ENCODE data around the gene CRAMP1. TPM values are rescaled to one million over a fixed set of nuclear protein-coding genes. Genes with fewer than 3 reads are reported as not detected.
"Not testable (repeated sequence)": the region's sequence is repeated elsewhere in the genome, so short reads cannot be mapped to it uniquely, and the experiment has no call there.

CRAMP1 gene
- total RNA-seq, 1 donor from 2014 or later, result 8.4 TPM

- no peak for DNase-seq (ENCODE audit: low read depth)
These were observed 96.1 kb downstream of the CRAMP1 start for GRCh38 chr16:1708083-1708767.

- DNase-seq (ENCODE audit: low read depth), result peak; percentile 84
These were observed 96.6 kb downstream of the CRAMP1 start for GRCh38 chr16:1708768-1709180.

- no peak for DNase-seq (ENCODE audit: low read depth)
These were observed 97.2 kb downstream of the CRAMP1 start for GRCh38 chr16:1709356-1709755.

- no peak for DNase-seq (ENCODE audit: low read depth)
These were observed 98.8 kb downstream of the CRAMP1 start for GRCh38 chr16:1710811-1711507.

GRCh38 chr16:1712791-1713261 lies 100.7 kb downstream of the CRAMP1 start:
- no peak for DNase-seq (ENCODE audit: low read depth)

- DNase-seq (ENCODE audit: low read depth), result no peak
These were observed 101.2 kb downstream of the CRAMP1 start for GRCh38 chr16:1713331-1713730.

- no peak for DNase-seq (ENCODE audit: low read depth)
These were observed 101.8 kb downstream of the CRAMP1 start for GRCh38 chr16:1713933-1714332.

GRCh38 chr16:1715220-1715619 lies 103.1 kb downstream of the CRAMP1 start:
- DNase-seq (ENCODE audit: low read depth), result no peak

GRCh38 chr16:1718236-1718635 lies 106.1 kb downstream of the CRAMP1 start:
- DNase-seq (ENCODE audit: low read depth), result not testable (repeated sequence)

GRCh38 chr16:1719559-1720229 lies 107.5 kb downstream of the CRAMP1 start:
- DNase-seq (ENCODE audit: low read depth), result not testable (repeated sequence)

GRCh38 chr16:1721372-1721771 lies 109.2 kb downstream of the CRAMP1 start:
- DNase-seq (ENCODE audit: low read depth), result no peak

- peak; percentile 62 for DNase-seq (ENCODE audit: low read depth)
These were observed 111.4 kb downstream of the CRAMP1 start for GRCh38 chr16:1723450-1724147.

- DNase-seq (ENCODE audit: low read depth), result no peak
These were observed 112.3 kb downstream of the CRAMP1 start for GRCh38 chr16:1724491-1724890.

GRCh38 chr16:1726661-1727502 lies 114.7 kb downstream of the CRAMP1 start:
- DNase-seq (ENCODE audit: low read depth), result no peak

Other genes starting within 250 kb of the CRAMP1 start
- 9.8 and 18.9 TPM in 2 replicates for gene UNKL, start 197.7 kb upstream of the CRAMP1 start, total RNA-seq
- 17.0 and 21.4 TPM in 2 replicates for gene UQCC4, start 191.6 kb upstream of the CRAMP1 start, total RNA-seq
- not detected in 2 replicates for gene PERCC1, start 181.3 kb upstream of the CRAMP1 start, total RNA-seq
- 0.19 and 0.21 TPM in 2 replicates for gene CCDC154, start 167.8 kb upstream of the CRAMP1 start, total RNA-seq
- gene CLCN7, start 137.3 kb upstream of the CRAMP1 start, total RNA-seq, result 70.0 and 70.7 TPM in 2 replicates
- not detected in 2 replicates for gene PTX4, start 123.4 kb upstream of the CRAMP1 start, total RNA-seq
- gene TELO2, start 119.0 kb upstream of the CRAMP1 start, total RNA-seq, result 17.5 and 21.3 TPM in 2 replicates
- gene TMEM204, start 78.7 kb upstream of the CRAMP1 start, total RNA-seq, result 0.45 TPM in 1 of 2 replicates, not detected in the other
- 12.8 and 16.7 TPM in 2 replicates for gene IFT140, start 288 bp upstream of the CRAMP1 start, total RNA-seq
- gene JPT2, start 65.9 kb downstream of the CRAMP1 start, total RNA-seq, result 20.1 and 24.7 TPM in 2 replicates
- 90.3 and 108 TPM in 2 replicates for gene MAPK8IP3, start 93.8 kb downstream of the CRAMP1 start, total RNA-seq
- gene NME3, start 159.2 kb downstream of the CRAMP1 start, total RNA-seq, result 51.2 and 61.2 TPM in 2 replicates
- gene EME2, start 160.4 kb downstream of the CRAMP1 start, total RNA-seq, result 15.0 and 17.2 TPM in 2 replicates
- gene MRPS34, start 160.8 kb downstream of the CRAMP1 start, total RNA-seq, result 152 TPM in 2 replicates
- 27.0 and 39.6 TPM in 2 replicates for gene SPSB3, start 170.2 kb downstream of the CRAMP1 start, total RNA-seq
- gene NUBP2, start 170.6 kb downstream of the CRAMP1 start, total RNA-seq, result 114 and 157 TPM in 2 replicates
- gene IGFALS, start 181.3 kb downstream of the CRAMP1 start, total RNA-seq, result not detected in 2 replicates
- 178 and 182 TPM in 2 replicates for gene HAGH, start 214.5 kb downstream of the CRAMP1 start, total RNA-seq
- gene FAHD1, start 214.8 kb downstream of the CRAMP1 start, total RNA-seq, result 48.6 and 53.2 TPM in 2 replicates

Measured in myocyte (in vitro differentiated cells).